Measurements from ENCODE around the gene KRTAP4-9.

GRCh38 chr17:41101586-41102259 is 3.5 kb upstream of the KRTAP4-9 start, which contains the start of gene KRTAP4-16:
- TF ChIP-seq CTCF (IDR thresholded peaks at IDR 0.05): no peak
- no peak for TF ChIP-seq CBX8 (IDR thresholded peaks at IDR 0.05)
- TF ChIP-seq PBX3 (IDR thresholded peaks at IDR 0.05): no peak
- no peak for TF ChIP-seq MYC (IDR thresholded peaks at IDR 0.05; ENCODE audit: borderline replicate concordance, low read length)
- TF ChIP-seq SREBF2 (IDR thresholded peaks at IDR 0.05): no peak
- TF ChIP-seq POLR2A (IDR thresholded peaks at IDR 0.05; ENCODE audit: low read length): no peak
- no peak for TF ChIP-seq EP300 (IDR thresholded peaks at IDR 0.05)
- no peak for TF ChIP-seq REST (IDR thresholded peaks at IDR 0.05)
- no peak for TF ChIP-seq CHD2 (IDR thresholded peaks at IDR 0.05; ENCODE audit: low read length, partially characterized antibody)
- no peak for TF ChIP-seq E2F6 (IDR thresholded peaks at IDR 0.05; ENCODE audit: borderline replicate concordance, low read depth)
- no peak for TF ChIP-seq MAFK (IDR thresholded peaks at IDR 0.05; ENCODE audit: partially characterized antibody)
